ENCODE data around the gene RNF5.

DNA sequence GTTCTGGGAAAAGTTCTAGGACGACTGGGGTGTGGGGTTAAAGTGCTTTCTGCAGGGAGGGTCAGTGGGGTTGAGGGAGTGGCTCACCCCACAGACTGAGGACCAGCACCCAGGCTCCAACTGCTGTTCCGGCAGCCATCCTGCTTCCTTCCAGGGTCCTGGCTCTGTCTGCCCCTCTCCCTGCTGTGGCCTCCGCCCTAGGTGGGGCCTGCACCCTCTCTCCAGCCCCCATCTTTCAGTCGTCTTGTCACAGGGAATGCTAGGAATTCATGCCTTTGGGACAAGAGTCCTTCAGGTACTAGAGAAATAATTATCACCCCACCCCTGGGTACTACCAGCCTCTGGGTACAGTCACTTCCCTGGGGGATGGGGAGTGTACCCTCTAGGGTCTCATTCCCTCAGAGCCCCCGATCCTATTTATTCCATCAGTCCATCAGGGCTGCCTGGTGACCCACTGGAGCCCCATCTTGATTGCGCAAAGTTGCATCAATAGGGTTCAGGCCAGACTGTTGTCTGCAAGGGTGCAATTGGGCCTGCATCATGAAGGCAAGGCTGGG is 6.0 kb downstream of the RNF5 start, which contains the start of gene AGER:
- TF ChIP-seq, protein P1, sequence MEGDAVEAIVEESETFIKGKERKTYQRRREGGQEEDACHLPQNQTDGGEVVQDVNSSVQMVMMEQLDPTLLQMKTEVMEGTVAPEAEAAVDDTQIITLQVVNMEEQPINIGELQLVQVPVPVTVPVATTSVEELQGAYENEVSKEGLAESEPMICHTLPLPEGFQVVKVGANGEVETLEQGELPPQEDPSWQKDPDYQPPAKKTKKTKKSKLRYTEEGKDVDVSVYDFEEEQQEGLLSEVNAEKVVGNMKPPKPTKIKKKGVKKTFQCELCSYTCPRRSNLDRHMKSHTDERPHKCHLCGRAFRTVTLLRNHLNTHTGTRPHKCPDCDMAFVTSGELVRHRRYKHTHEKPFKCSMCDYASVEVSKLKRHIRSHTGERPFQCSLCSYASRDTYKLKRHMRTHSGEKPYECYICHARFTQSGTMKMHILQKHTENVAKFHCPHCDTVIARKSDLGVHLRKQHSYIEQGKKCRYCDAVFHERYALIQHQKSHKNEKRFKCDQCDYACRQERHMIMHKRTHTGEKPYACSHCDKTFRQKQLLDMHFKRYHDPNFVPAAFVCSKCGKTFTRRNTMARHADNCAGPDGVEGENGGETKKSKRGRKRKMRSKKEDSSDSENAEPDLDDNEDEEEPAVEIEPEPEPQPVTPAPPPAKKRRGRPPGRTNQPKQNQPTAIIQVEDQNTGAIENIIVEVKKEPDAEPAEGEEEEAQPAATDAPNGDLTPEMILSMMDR (IDR thresholded peaks at IDR 0.05 in 8 of 11, conservative IDR thresholded peaks at IDR 0.05 in 3 of 11) = no peak
- TF ChIP-seq POLR2AphosphoS5 (IDR thresholded peaks at IDR 0.05) = peak; percentile 51 to 65 (median 65)
